Measurements from ENCODE around the gene LANCL2.

LANCL2 gene

GRCh38 chr7:55435466-55435865, 70.3 kb downstream of the LANCL2 start:
- no peak for FAIRE-seq
- no peak for DNase-seq (ENCODE audit: insufficient read length, low spot score)

DNA sequence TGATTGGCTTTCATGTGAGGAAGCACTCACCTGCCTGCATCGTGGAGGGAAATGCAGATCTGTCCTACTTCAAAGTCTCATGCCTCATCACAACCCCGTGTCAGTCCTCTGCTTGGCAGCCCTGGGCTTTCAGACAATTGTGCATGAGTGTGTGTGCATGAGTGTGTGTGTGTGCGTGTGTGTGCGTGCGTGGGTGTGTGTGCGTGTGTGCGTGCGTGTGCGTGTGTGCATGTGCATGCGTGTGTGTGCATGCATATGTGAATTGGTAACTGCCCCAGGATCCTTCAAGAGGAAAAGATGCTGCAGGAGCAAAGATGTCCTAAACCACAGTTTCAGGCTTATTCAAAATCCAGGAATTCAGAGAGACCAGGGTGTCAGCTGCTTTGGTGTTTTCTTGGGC, 71.3 kb downstream of the LANCL2 start:
- DNase-seq (ENCODE audit: insufficient read length, low spot score) (no peak), FAIRE-seq (no peak)

GRCh38 chr7:55437375-55437774, 72.2 kb downstream of the LANCL2 start:
- FAIRE-seq (no peak), DNase-seq (ENCODE audit: insufficient read length, low spot score) (no peak)

GRCh38 chr7:55438085-55438756, 73.1 kb downstream of the LANCL2 start:
- no peak for FAIRE-seq
- DNase-seq (ENCODE audit: insufficient read length, low spot score) = no peak

GRCh38 chr7:55438757-55439525, 73.8 kb downstream of the LANCL2 start:
- DNase-seq (ENCODE audit: insufficient read length, low spot score) (no peak), FAIRE-seq (no peak)

GRCh38 chr7:55439627-55440026, 74.5 kb downstream of the LANCL2 start:
- FAIRE-seq (no peak), DNase-seq (ENCODE audit: insufficient read length, low spot score) (no peak)

- FAIRE-seq (no peak), DNase-seq (ENCODE audit: insufficient read length, low spot score) (no peak)
Measured at GRCh38 chr7:55440040-55440690, 75.0 kb downstream of the LANCL2 start.

DNA sequence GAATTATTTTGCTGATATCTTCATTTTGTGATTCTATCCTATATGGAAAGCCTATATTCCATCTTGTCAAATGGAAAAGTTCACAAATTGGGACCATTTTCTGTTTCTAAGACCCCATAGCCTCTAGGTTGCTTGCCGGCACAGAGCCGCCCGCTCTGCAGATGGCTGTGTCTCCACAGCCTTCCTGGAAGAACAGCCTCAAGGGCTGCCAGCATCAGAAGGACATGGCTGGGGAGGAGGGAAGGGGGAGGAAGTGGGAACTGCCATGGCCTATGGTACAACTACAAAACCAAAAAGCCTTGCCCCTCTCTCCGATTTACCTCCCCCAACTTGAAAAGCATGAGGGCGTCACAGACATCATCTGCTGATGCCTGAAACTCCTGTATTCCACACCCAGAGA, 75.9 kb downstream of the LANCL2 start:
- DNase-seq (ENCODE audit: insufficient read length, low spot score) = no peak
- FAIRE-seq = no peak

DNA sequence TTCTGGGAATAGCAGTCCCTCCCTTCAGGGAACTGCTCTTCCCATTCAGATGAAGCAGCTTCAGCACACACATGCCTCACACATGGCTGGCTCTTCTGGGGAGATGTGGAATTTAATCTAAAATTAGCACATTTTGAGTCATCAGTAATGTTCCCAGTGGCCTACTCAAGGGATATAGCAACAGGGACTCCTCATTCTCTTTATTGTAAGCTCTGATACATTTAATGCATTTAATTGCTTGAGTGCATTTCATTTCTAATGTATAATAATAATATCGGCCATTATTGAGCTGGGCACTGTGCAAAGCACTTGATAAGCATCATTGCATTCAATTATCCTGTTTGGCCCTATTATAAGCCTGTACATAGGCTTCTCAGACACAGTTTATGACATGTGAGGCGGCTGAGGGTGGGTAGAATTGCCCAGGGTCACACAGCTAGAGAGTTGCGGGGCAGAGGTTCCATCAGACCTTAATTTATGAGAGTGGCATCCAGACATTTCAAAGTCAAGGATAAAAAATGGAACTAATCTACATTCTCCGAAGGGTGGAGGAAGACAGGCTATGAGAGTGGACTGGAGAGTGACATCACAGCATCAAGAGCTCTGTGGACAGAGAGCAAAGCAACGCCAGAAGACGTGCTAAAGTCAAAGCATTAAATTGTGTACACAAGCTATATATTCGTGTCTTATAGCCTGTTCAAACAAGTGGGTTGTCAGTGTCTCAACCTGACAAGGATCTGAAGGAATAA, 76.8 kb downstream of the LANCL2 start:
- DNase-seq (ENCODE audit: insufficient read length, low spot score) = no peak
- no peak for FAIRE-seq

GRCh38 chr7:55444786-55445185, 79.6 kb downstream of the LANCL2 start:
- no peak for FAIRE-seq
- no peak for DNase-seq (ENCODE audit: insufficient read length, low spot score)

GRCh38 chr7:55448526-55448925, 83.4 kb downstream of the LANCL2 start:
- no peak for DNase-seq (ENCODE audit: insufficient read length, low spot score)
- FAIRE-seq = no peak

DNA sequence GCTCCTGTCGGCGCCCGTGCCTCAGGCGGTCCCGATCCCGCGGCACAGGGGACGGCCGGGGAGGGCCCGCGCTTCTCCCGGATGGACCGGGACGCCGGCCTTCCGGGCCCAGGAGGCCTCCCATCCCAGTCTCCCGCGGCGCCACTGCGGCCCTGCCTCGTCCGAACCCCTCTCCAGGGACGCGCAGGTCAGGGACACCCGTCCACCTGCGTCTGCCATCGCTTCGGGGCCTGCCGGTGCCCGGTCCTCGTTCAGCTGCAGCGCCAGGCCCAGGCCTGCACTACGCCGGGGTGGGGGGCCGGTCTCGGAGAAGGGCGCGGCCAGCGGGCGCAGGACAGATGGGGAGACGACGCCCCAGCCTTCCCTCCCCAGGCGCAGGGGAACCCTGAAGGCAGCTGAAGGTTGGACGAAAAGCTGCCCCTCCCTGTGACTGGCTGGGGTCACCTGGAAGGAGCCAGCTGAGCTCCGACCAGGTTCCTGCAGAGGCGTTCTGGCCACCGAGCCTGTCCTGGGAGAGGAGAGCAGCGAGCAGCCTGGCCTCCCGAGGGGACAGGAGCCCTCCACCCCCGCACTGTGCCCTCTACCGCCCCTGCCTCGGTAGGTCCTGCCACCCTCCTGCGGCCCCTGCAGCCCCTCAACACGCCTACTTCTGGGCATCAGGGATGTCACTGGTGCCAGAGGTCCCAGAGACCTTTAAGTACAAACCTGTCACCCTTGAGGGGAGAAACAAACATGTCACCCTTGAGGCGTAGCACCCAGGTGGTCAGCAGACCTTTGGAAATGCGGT, 84.3 kb downstream of the LANCL2 start:
- FAIRE-seq (no peak), DNase-seq (ENCODE audit: insufficient read length, low spot score) (no peak)

DNA sequence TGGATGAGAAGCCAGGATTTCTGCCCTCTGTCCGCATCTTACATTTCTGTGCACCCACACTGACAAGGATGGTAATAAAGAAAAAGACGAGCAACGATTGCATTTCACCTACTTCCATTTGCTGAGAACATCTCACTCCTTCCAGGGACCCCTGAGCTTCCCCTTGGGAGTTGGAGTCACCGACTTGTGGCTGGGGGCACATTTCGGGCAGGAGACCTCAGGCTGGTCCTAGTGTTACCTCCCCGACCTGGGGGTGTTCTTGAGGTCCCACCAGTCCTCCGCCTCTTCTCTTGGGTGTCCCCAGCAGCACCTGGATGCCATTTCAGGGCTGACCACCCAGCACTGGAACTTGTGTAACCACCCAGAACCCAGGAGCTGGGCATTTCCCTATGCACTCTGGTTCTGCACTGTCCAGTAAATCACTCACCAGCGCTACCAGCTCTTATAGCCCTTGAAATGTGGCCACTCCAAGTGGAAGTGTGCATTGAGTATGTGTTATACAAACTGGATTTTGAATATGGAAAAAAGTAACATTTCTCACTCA, 84.9 kb downstream of the LANCL2 start:
- DNase-seq (ENCODE audit: insufficient read length, low spot score) (no peak), FAIRE-seq (no peak)

DNA sequence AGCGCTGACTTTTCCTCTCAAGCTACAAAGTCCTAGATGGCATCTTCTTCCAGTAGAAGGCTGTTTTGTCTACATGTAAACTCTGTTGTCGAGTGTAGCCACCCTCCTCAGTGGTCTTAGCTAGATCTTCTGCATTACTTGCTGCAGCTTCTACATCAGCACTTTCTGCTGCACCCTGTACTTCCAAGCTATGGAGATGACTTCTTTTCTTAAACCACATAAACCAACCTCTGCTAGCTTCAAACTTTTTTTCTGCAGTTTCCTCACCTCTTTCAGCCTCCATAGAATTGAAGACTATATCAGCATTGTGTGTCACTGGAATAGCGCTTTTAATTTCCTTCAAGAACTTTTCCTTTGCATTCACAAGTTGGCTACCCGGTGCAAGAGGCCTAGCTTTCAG, 87.8 kb downstream of the LANCL2 start:
- FAIRE-seq = no peak
- DNase-seq (ENCODE audit: insufficient read length, low spot score) = no peak

DNA sequence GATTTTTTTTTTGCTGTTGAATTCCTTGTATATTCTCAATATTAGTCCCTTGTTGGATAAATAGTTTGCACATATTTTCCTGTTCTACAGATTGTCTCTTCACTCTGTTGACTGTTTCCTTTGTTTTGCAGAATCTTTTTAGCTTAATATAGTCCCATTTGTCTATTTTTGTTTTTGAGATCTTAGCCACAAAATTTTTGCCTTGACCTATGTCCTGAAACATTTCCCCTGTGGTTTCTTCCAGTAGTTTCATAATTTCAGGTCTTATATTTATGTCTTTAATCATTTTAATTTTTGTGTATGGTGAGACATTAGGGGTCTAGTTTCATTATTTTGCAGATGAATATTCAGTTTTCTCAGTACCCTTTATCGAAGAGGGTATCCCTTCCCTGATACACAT, 92.7 kb downstream of the LANCL2 start:
- FAIRE-seq (no peak), DNase-seq (ENCODE audit: insufficient read length, low spot score) (no peak)

DNA sequence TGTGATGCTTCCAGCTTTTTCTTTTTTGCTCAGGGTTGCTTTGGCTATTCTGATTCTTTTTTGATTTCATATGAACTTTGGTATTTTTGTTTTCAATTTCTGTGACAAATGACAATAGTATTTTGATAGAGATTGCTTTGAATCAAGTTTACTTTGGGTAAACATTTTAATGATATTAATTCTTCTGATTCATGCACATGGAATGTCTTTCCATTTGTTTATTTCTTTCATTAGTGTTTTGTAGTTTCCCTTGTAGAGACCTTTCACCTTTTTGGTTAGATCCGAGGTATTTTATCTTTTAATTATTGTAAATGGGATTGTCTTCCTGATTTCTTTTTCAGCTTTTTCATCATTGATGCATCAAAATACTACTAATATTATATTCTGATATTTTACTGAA, 93.2 kb downstream of the LANCL2 start:
- FAIRE-seq (no peak), DNase-seq (ENCODE audit: insufficient read length, low spot score) (no peak)

GRCh38 chr7:55463686-55464262, 98.6 kb downstream of the LANCL2 start:
- FAIRE-seq (no peak), DNase-seq (ENCODE audit: insufficient read length, low spot score) (no peak)

DNA sequence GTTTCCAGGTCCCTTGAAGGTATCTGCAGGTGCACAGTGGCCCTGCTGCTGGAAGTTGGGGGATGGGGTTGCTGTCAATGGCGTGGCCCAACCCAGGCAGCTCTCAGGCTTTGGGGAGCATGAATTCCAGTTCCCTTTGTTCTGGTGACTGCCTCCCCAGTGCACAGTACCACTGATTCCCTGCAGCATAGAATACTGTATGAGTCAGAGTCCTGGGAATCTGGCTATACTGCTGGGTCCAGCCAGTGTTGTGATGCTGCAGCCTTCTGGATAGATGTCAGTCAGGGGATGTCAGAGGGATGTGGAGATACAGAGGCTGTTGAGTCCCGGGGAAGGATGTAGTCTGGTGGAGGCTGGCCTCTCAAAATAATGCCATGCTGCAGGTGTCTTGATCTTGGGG, 99.3 kb downstream of the LANCL2 start:
- DNase-seq (ENCODE audit: insufficient read length, low spot score) (no peak), FAIRE-seq (no peak)

- FAIRE-seq = no peak
- DNase-seq (ENCODE audit: insufficient read length, low spot score) = no peak
Measured at GRCh38 chr7:55465691-55466090, 100.6 kb downstream of the LANCL2 start.

GRCh38 chr7:55467047-55467593, 102.0 kb downstream of the LANCL2 start:
- DNase-seq (ENCODE audit: insufficient read length, low spot score) (no peak), FAIRE-seq (no peak)

Measured in GM19239 (cell line).